Trophoblast cell (in vitro differentiated cells and primary cell): ENCODE measurements around the gene LRRTM1.
A peak's percentile ranks its signal among the peaks of the same experiment; 100 is the strongest.

ENCODE experiments used
- DNase-seq, 2 donors: peaks; one replicate each; pipeline ENCODE4 v3.0.0-alpha.2; 2016
- H2AFZ ChIP-seq: 2 replicates; pipeline ENCODE4 v1.6.1; 2013; ENCODE audit warnings: low read length, moderate library complexity, mild to moderate bottlenecking; ENCODE audit not compliant: insufficient read depth, poor library complexity
- H2AK5ac ChIP-seq: 2 replicates; pipeline ENCODE4 v1.6.1; 2013; ENCODE audit warnings: mild to moderate bottlenecking, low read length
- H2BK120ac ChIP-seq: 2 replicates; pipeline ENCODE4 v1.6.1; 2013; ENCODE audit warnings: low read length, mild to moderate bottlenecking, moderate library complexity; ENCODE audit not compliant: insufficient read depth, poor library complexity
- H2BK12ac ChIP-seq: 2 replicates; pipeline ENCODE4 v1.6.1; 2013; ENCODE audit warnings: mild to moderate bottlenecking, low read length, moderate library complexity
- H2BK5ac ChIP-seq: 2 replicates; pipeline ENCODE4 v1.6.1; 2013; ENCODE audit warnings: low read length, low read depth, moderate library complexity, mild to moderate bottlenecking; ENCODE audit not compliant: poor library complexity
- H3K14ac ChIP-seq: 2 replicates; pipeline ENCODE4 v1.6.1; 2013; ENCODE audit warnings: mild to moderate bottlenecking, low read length
- H3K18ac ChIP-seq: 2 replicates; pipeline ENCODE4 v1.6.1; 2013; ENCODE audit warnings: mild to moderate bottlenecking, low read length
- H3K23ac ChIP-seq: 2 replicates; pipeline ENCODE4 v1.6.1; 2013; ENCODE audit warnings: low read length
- H3K27ac ChIP-seq: 2 replicates; pipeline ENCODE4 v1.5.1; 2013; ENCODE audit warnings: low read depth, mild to moderate bottlenecking, inconsistent platforms, low read length, moderate library complexity
- H3K27me3 ChIP-seq: 2 replicates; pipeline ENCODE4 v1.6.1; 2013; ENCODE audit warnings: inconsistent platforms, mild to moderate bottlenecking, low read length, moderate library complexity; ENCODE audit not compliant: insufficient read depth
- H3K36me3 ChIP-seq, 2 experiments: 1 replicate in 1 of 2; 2 replicates in 1 of 2; pipeline ENCODE4 v1.6.1; 2013; ENCODE audit warnings: low read length in 2 of 2, mild to moderate bottlenecking in 2 of 2, moderate library complexity in 1 of 2; ENCODE audit not compliant: insufficient read depth in 2 of 2, control insufficient read depth in 1 of 2
- H3K4ac ChIP-seq: 2 replicates; pipeline ENCODE4 v1.6.1; 2013; ENCODE audit warnings: low read depth, mild to moderate bottlenecking, low read length, moderate library complexity
- H3K4me1 ChIP-seq, 2 experiments: 1 replicate in 1 of 2; 2 replicates in 1 of 2; pipeline ENCODE4 v1.6.1; 2013; ENCODE audit warnings: low read length in 2 of 2, mild to moderate bottlenecking in 2 of 2, moderate library complexity in 1 of 2; ENCODE audit not compliant: insufficient read depth in 2 of 2, control insufficient read depth in 1 of 2
- H3K4me2 ChIP-seq: 2 replicates; pipeline ENCODE4 v1.6.1; 2013; ENCODE audit warnings: inconsistent platforms, mild to moderate bottlenecking, low read length, moderate library complexity
- H3K4me3 ChIP-seq: 2 replicates; pipeline ENCODE4 v1.5.1; 2013; ENCODE audit warnings: mild to moderate bottlenecking, low read depth, low read length, inconsistent platforms
- H3K79me1 ChIP-seq: one replicate; pipeline ENCODE4 v1.6.1; 2013; ENCODE audit warnings: low read length
- H3K79me2 ChIP-seq: 2 replicates; pipeline ENCODE4 v1.6.1; 2013; ENCODE audit warnings: low read length, mild to moderate bottlenecking; ENCODE audit not compliant: control insufficient read depth, insufficient read depth, poor library complexity
- H3K9ac ChIP-seq: 2 replicates; pipeline ENCODE4 v1.6.1; 2013; ENCODE audit warnings: mild to moderate bottlenecking, low read length
- H3K9me3 ChIP-seq: 2 replicates; pipeline ENCODE4 v1.6.1; 2013; ENCODE audit warnings: low read depth, mild to moderate bottlenecking, control low read depth, inconsistent platforms, low read length; ENCODE audit not compliant: insufficient read depth
- H4K12ac ChIP-seq: 2 replicates; pipeline ENCODE4 v1.6.1; 2013; ENCODE audit warnings: low read depth, mild to moderate bottlenecking, low read length, moderate library complexity
- H4K8ac ChIP-seq: 2 replicates; pipeline ENCODE4 v1.6.1; 2013; ENCODE audit warnings: low read depth, mild to moderate bottlenecking, low read length, moderate library complexity
- H4K91ac ChIP-seq: one replicate; pipeline ENCODE4 v1.6.1; 2013; ENCODE audit warnings: low read depth, mild to moderate bottlenecking, low read length, moderate library complexity
- WGBS: extraction: QIAGEN DNeasy Blood & Tissue Kit; methylation state at CpG from one replicate; pipeline ENCODE4 v1.1.7; 2013; ENCODE audit warnings: missing lambda C conversion rate; ENCODE audit not compliant: insufficient read length, insufficient coverage; ENCODE audit errors: extremely low coverage; 5-methylcytosine and 5-hydroxymethylcytosine counted together

Gene LRRTM1

DNA sequence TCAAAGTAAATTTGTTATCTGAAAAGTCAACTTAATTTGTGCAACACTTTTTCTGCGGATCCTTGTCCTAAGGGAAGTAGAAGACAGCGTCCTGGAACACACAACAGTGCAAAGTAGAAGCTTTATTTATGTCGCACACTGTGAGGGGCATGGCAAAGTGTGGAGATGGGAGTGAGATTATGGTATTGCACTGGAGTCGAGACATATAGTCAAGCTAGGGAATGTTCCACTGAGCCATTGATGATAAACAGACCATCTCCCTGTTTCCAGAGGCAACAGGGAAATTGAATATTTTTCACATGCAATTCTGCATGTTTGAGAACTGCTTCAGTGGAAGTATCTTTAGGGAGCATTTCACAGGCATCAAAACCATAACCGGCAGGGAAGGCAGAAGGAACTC, 46.2 kb downstream of the LRRTM1 start:
- Histone ChIP-seq H4K8ac (no peak overlapping the region), H2BK5ac (no peak overlapping the region), H4K91ac (no peak overlapping the region), H3K18ac (no peak overlapping the region), H3K79me1 (no peaks in the 10 kb centered on the region), H3K4me2 (no peak overlapping the region), H3K79me2 (no peaks in the 10 kb centered on the region), H3K4me3 (no peak overlapping the region), H2BK12ac (no peak overlapping the region), H2AK5ac (no peak overlapping the region), H3K4me1 (no peaks in the 10 kb centered on the region), H3K36me3 (no peaks in the 10 kb centered on the region), H3K27ac (no peak overlapping the region), H3K14ac (no peak overlapping the region), H3K23ac (no peak overlapping the region), H2AFZ (no peak overlapping the region), H3K9ac (no peak overlapping the region), H3K9me3 (no peaks in the 10 kb centered on the region), H3K27me3 (no peaks in the 10 kb centered on the region), H2BK120ac (no peak overlapping the region), H4K12ac (no peak overlapping the region), H3K4ac (no peak overlapping the region)
- no CpG with 5 or more reads among the region's 5 CpGs for WGBS
- DNase-seq = no peak

DNA sequence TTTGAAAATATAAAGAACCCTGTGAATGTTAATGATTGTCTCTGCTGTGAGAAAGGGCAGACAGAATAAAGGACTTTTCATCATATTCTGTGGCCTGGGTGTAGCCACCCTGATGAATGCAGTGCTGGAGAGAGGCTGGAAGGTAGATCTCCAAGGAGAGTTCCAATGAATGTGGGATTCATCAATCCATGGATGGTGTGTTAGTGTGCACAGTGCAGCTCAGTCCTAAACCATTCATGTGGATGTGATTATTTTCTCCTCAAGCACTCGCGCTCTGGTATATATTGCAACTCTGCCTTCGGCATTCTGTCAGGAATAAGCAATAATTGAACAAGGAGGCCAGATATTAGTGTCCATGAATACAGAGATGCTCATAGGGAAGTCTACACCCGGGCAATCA, 47.1 kb downstream of the LRRTM1 start:
- H3K9ac ChIP-seq = no peak overlapping the region
- H3K14ac ChIP-seq = no peak overlapping the region
- H3K4me2 ChIP-seq = no peak overlapping the region
- H3K4me1 ChIP-seq = no peaks in the 10 kb centered on the region
- H4K8ac ChIP-seq = no peak overlapping the region
- H3K4me3 ChIP-seq = no peak overlapping the region
- peak overlapping the region; percentile 53 for H3K23ac ChIP-seq
- no peaks in the 10 kb centered on the region for H3K79me1 ChIP-seq
- no peaks in the 10 kb centered on the region for H3K79me2 ChIP-seq
- no peak overlapping the region for H2AFZ ChIP-seq
- no peak overlapping the region for H4K12ac ChIP-seq
- no peak overlapping the region for H3K27ac ChIP-seq
- DNase-seq = no peak
- H3K18ac ChIP-seq = no peak overlapping the region
- no peaks in the 10 kb centered on the region for H3K27me3 ChIP-seq
- H3K9me3 ChIP-seq = no peaks in the 10 kb centered on the region
- no CpG with 5 or more reads among the region's 4 CpGs for WGBS
- H3K36me3 ChIP-seq = no peaks in the 10 kb centered on the region
- H2BK120ac ChIP-seq = no peak overlapping the region
- H3K4ac ChIP-seq = no peak overlapping the region
- H2AK5ac ChIP-seq = no peak overlapping the region
- H4K91ac ChIP-seq = no peak overlapping the region
- H2BK5ac ChIP-seq = no peak overlapping the region
- no peak overlapping the region for H2BK12ac ChIP-seq

DNA sequence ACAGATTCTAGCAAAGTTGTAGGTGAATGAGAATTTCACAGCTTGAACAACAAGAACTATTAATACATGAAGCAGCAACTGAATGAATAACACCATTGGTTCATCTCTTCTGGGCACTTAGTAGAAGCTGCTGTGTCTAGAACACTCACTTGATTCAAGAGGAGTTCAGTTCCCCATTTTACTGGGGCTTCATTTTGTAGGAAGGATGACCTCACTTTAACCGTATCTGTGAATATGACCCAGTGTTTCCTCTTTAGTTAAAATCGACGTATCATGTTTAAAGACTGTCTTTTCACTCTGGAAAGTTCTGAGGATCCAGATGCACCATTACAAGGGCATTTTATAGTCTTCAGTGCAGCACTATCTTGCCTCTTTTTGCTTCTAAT, 47.8 kb downstream of the LRRTM1 start:
- H2BK12ac ChIP-seq = no peak overlapping the region
- no peak overlapping the region for H2BK5ac ChIP-seq
- no peak overlapping the region for H3K4me3 ChIP-seq
- H3K36me3 ChIP-seq = no peaks in the 10 kb centered on the region
- H3K9ac ChIP-seq = no peak overlapping the region
- no peaks in the 10 kb centered on the region for H3K27me3 ChIP-seq
- H3K27ac ChIP-seq = no peak overlapping the region
- H4K91ac ChIP-seq = no peak overlapping the region
- H3K79me1 ChIP-seq = no peaks in the 10 kb centered on the region
- H3K9me3 ChIP-seq = no peaks in the 10 kb centered on the region
- H3K79me2 ChIP-seq = no peaks in the 10 kb centered on the region
- H3K18ac ChIP-seq = no peak overlapping the region
- no CpG with 5 or more reads among the region's 3 CpGs for WGBS
- no peak overlapping the region for H3K4ac ChIP-seq
- H4K8ac ChIP-seq = no peak overlapping the region
- no peak overlapping the region for H4K12ac ChIP-seq
- no peak for DNase-seq
- H3K4me1 ChIP-seq = no peaks in the 10 kb centered on the region
- H2AK5ac ChIP-seq = no peak overlapping the region
- H2AFZ ChIP-seq = no peak overlapping the region
- H2BK120ac ChIP-seq = no peak overlapping the region
- H3K4me2 ChIP-seq = no peak overlapping the region
- H3K23ac ChIP-seq = no peak overlapping the region
- H3K14ac ChIP-seq = no peak overlapping the region

DNA sequence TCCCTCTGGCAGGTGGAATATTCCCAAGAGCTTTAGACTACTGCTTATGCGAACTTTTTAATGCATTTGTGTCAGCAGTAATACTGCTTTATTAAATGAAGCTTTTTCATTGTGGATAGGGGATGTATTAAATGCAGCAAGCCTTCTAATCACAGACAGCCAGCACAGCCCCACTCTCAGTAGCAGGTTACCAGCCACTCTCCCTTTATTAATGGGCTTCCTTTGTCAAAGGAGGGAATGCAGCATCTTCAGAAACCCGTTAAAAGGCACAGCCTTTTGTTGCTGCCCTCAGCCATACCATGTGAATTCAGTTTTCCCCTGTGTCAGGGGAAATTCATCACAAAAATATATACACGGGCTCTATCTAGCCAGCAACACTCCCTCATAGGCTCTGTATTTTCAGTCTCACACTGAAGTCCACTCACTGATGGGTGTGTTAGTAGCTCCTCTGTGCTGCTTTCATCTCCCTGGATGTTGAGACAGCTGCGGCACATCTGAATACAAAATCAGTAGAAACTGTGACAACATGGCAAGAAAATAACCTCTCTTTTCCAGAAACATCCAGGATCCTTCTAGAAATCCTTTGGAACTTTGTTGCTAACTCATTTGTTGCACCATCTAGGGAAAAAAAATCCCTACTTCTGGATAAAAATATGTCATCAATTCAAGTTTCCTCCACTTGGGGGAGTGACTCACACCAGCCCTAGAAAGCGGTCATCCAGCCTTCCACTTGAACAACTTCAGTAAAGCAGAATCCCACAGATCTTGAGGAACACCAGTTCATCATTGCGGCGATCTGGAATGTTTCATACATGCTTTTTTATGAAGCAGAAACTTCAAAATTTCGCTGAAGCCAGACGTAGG, 48.4 kb downstream of the LRRTM1 start:
- Histone ChIP-seq H2BK12ac (no peak overlapping the region), H2AK5ac (no peak overlapping the region), H3K14ac (no peak overlapping the region), H4K91ac (no peak overlapping the region), H3K36me3 (no peaks in the 10 kb centered on the region), H3K4ac (no peak overlapping the region), H2BK5ac (no peak overlapping the region), H3K23ac (no peak overlapping the region), H3K27me3 (no peaks in the 10 kb centered on the region), H4K12ac (no peak overlapping the region), H2BK120ac (no peak overlapping the region), H3K79me1 (no peaks in the 10 kb centered on the region), H3K27ac (no peak overlapping the region), H3K9ac (no peak overlapping the region), H2AFZ (no peak overlapping the region), H3K9me3 (no peaks in the 10 kb centered on the region), H3K79me2 (no peaks in the 10 kb centered on the region), H3K4me2 (no peak overlapping the region), H3K4me1 (no peaks in the 10 kb centered on the region), H3K18ac (no peak overlapping the region), H4K8ac (no peak overlapping the region), H3K4me3 (no peak overlapping the region)
- WGBS = no CpG with 5 or more reads among the region's 9 CpGs
- DNase-seq = no peak
